CD4-positive, alpha-beta T cell treated with Interleukin-17A for 1 hour (primary cell): ENCODE measurements around the gene AGMO.

ENCODE experiments used
- DNase-seq: peaks from one replicate; pipeline ENCODE4 v3.0.0-alpha.2; 2020

AGMO gene

GRCh38 chr7:15452670-15453069, 109.1 kb downstream of the AGMO start:
- no peak for DNase-seq

GRCh38 chr7:15446722-15447121, 115.1 kb downstream of the AGMO start:
- DNase-seq, result no peak

GRCh38 chr7:15446280-15446679, 115.5 kb downstream of the AGMO start:
- no peak for DNase-seq

GRCh38 chr7:15441915-15442314, 119.9 kb downstream of the AGMO start:
- no peak for DNase-seq

- DNase-seq, result no peak
Observed at GRCh38 chr7:15440482-15440881, 121.3 kb downstream of the AGMO start.

- no peak for DNase-seq
Observed at GRCh38 chr7:15439853-15440252, 122.0 kb downstream of the AGMO start.

GRCh38 chr7:15433151-15433550, 128.7 kb downstream of the AGMO start:
- no peak for DNase-seq

- DNase-seq, result no peak
Observed at GRCh38 chr7:15430911-15431310, 130.9 kb downstream of the AGMO start.

GRCh38 chr7:15430191-15430590, 131.6 kb downstream of the AGMO start:
- DNase-seq, result no peak

- no peak for DNase-seq
Observed at GRCh38 chr7:15424468-15424867, 137.3 kb downstream of the AGMO start.

- no peak for DNase-seq
Observed at GRCh38 chr7:15419596-15419995, 142.2 kb downstream of the AGMO start.

- DNase-seq, result no peak
Observed at GRCh38 chr7:15418264-15418663, 143.6 kb downstream of the AGMO start.

- DNase-seq, result no peak
Observed at GRCh38 chr7:15417341-15417988, 144.3 kb downstream of the AGMO start.

- DNase-seq, result no peak
Observed at GRCh38 chr7:15411019-15411418, 150.8 kb downstream of the AGMO start.

GRCh38 chr7:15407910-15408309, 153.9 kb downstream of the AGMO start:
- DNase-seq, result no peak

- DNase-seq, result no peak
Observed at GRCh38 chr7:15403751-15404150, 158.1 kb downstream of the AGMO start.

GRCh38 chr7:15403315-15403714, 158.5 kb downstream of the AGMO start:
- DNase-seq, result no peak

GRCh38 chr7:15402436-15403136, 159.2 kb downstream of the AGMO start:
- no peak for DNase-seq

- DNase-seq, result no peak
Observed at GRCh38 chr7:15400440-15400839, 161.4 kb downstream of the AGMO start.

- DNase-seq, result no peak
Observed at GRCh38 chr7:15399441-15399840, 162.4 kb downstream of the AGMO start.

- no peak for DNase-seq
Observed at GRCh38 chr7:15397922-15398760, 163.7 kb downstream of the AGMO start.

- DNase-seq, result no peak
Observed at GRCh38 chr7:15397159-15397550, 164.7 kb downstream of the AGMO start.

- no peak for DNase-seq
Observed at GRCh38 chr7:15396210-15397158, 165.3 kb downstream of the AGMO start.
